ENCODE data around the gene ST6GALNAC2.
"Not testable (repeated sequence)": the region's sequence is repeated elsewhere in the genome, so short reads cannot be mapped to it uniquely, and the experiment has no call there.

Gene ST6GALNAC2

GRCh38 chr17:76535788-76536510, 49.7 kb downstream of the ST6GALNAC2 start:
- no peak overlapping the region for H3K4me3 ChIP-seq (ENCODE audit: low read depth, low read length)
- DNase-seq (ENCODE audit: low read depth): no peak
- no peak for TF ChIP-seq CTCF (IDR thresholded peaks at IDR 0.05; ENCODE audit: control insufficient read depth, extremely low read depth, insufficient read depth)

- no peak overlapping the region for H3K4me3 ChIP-seq (ENCODE audit: low read depth, low read length)
- no peak for TF ChIP-seq CTCF (IDR thresholded peaks at IDR 0.05; ENCODE audit: control insufficient read depth, extremely low read depth, insufficient read depth)
- no peak for DNase-seq (ENCODE audit: low read depth)
Observed at GRCh38 chr17:76534831-76535732, 50.6 kb downstream of the ST6GALNAC2 start.

GRCh38 chr17:76533640-76534359, 51.9 kb downstream of the ST6GALNAC2 start:
- not testable (repeated sequence) for DNase-seq (ENCODE audit: low read depth); H3K4me3 ChIP-seq (ENCODE audit: low read depth, low read length)

- TF ChIP-seq CTCF (IDR thresholded peaks at IDR 0.05; ENCODE audit: control insufficient read depth, extremely low read depth, insufficient read depth): no peak
- no peak overlapping the region for H3K4me3 ChIP-seq (ENCODE audit: low read depth, low read length)
- no peak for DNase-seq (ENCODE audit: low read depth)
Observed at GRCh38 chr17:76532072-76532651, 53.5 kb downstream of the ST6GALNAC2 start.

GRCh38 chr17:76531486-76532038, 54.1 kb downstream of the ST6GALNAC2 start:
- no peak for DNase-seq (ENCODE audit: low read depth)
- no peak for TF ChIP-seq CTCF (IDR thresholded peaks at IDR 0.05; ENCODE audit: control insufficient read depth, extremely low read depth, insufficient read depth)
- H3K4me3 ChIP-seq (ENCODE audit: low read depth, low read length): no peak overlapping the region

GRCh38 chr17:76530811-76531485, 54.7 kb downstream of the ST6GALNAC2 start:
- TF ChIP-seq CTCF (IDR thresholded peaks at IDR 0.05; ENCODE audit: control insufficient read depth, extremely low read depth, insufficient read depth): no peak
- H3K4me3 ChIP-seq (ENCODE audit: low read depth, low read length): no peak overlapping the region
- no peak for DNase-seq (ENCODE audit: low read depth)

Data from LNCaP clone FGC (cell line).